Measurements from ENCODE around the gene CACNA1S.

CACNA1S gene

DNA sequence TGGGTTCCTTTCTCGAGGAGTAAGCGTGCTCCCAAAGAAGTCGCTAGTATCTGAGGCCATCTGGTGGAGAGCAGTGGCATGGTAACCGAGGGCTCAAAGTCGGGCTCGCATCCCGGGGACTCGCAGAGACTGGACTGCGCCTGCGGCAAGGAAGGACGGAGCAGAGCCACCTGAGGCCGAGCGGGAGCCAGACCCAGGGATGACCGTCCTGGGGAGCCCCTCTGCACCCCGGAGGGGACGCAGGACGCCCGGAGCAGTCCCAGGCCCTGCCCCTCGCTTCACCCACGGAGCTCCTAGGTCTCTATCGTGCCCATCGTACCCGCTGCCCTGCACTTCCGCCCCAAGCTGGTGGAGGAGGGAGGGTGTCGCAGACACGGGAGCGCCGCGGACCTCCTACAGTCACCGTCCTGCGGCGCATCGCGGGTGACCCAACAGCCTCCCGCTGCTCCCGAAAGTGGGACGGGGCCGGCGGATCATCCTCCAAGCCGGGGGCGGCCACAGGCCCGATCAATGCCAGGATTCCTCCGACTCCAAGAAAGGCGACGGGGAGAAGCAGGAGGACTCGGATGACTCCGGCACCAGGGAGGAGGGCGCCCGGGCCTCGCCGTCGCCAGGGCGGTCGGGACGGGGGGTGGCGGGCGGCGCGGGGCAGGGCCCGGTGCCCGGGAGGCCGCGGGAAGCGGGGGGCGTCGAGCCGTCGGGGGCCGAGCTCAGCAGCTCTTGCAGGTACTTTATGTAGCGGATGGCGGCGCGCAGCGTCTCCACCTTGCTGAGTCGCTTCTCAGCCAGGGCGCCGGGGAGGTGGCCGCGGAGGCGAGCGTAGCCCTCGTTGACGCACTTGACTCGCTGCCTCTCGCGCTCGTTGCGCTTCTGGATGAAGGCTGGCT is 2.3 kb upstream of the CACNA1S start:
- FAIRE-seq: peak; percentile 88

DNA sequence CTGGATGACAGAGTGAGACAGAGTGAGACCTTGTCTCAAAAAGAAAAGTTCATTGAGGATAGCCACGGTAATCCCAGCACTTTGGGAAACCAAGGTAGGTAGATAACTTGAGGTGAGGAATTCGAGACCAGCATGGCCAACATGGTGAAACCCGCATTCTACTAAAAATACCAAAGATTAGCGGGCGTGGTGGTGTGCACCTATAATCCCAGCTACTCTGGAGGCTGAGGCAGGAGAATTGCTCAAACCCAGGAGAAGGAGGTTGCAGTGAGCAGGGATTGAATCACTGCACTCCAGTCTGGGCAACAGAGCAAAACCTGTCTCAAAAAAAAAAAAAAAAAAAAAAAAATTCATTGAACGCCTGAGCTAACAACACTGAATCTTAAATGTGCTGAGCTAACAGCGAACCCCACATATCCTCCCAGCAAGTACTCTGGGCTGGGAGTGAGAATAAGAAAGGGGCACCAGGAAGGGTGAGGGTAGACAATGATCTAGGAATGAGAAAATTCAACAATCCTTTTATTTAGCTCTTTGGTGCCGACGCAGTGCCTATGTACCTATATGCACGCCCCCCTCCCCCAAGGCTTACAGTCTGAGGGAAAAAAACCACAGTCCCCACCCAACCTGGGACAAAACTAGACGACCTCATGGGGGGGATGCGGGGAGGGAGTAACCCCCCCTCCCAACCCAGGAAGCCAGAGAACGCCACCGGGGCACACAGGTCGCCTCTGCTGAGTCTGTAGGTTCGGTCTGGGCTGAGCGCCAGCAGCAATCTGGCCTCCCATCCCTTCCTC is 1.4 kb upstream of the CACNA1S start:
- no peak for FAIRE-seq

DNA sequence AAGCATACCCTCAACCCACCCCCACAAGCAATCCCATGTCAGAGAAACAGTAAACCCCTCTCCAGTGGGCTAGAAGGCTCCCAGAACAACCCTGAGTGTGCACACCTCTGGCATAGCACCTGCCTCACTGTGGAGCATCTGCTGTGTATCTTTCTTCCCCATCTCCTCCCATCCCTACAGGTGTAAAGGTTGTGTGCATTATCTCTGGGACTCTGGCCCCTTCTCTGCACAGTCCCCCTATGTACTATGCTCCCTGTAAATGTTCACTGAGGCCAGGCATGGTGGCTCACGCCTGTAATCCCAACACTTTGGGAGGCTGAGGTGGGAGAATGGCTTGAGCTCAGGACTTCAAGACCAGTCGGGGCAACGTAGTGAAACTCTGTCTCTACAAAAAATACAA is 700 bp upstream of the CACNA1S start:
- FAIRE-seq: no peak

DNA sequence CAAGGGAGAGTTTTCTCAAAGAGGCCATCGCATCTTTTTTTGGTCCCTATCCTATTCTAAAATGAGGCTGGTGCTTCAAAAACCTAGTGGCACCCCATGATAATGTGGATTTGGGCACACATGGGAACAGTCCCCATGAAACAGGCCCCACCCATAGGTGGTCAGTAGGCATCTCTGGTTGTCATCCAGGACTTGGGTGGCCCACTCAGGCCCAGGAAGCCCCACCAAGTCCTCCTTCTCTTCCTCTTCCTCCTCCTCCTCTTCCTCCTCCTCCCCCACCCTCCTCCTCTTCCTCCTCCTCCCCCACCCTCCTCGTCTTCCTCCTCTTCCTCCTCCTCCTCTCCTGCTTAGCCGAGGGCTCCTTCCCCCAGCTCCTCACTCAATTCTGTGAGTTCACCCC is 554 bp downstream of the CACNA1S start:
- FAIRE-seq: no peak

DNA sequence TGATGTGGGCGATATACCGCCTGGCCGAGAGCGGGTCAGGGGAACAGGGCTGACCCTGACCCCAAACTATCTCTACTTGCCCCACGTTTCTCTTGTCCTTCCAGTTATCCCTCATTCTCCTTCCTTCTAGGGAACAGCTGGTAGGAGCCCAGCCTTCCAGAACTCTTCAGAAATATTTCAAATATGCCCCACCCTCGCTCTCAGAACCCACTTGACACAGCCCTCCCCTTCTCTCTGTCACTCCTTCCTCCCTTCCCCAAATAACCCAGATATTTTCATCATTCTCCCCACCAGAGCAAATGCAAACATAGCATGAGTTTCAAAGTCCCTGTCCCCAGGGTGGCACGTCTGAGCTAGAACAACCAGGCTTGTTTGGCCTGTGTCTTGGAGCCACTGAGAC is 1.1 kb downstream of the CACNA1S start:
- no peak for FAIRE-seq

DNA sequence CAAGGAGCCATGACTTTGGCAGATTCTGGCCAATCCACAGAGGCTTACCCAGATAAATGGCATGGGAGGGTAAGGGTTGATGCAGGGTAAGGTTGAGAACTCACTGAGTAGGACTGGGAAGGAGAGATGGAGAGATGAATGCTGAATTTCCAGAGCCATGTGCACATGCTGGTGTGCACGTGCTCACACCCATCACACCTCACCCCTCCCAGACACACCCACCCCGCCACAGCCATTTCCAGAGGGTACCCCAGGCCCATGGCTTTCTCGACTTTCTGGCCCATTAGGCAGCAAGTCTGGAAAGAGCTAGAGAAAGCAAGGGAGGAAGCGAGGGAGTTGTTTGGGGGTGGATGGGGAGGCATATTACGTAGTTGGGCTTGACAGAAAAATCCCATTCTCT is 1.6 kb downstream of the CACNA1S start:
- FAIRE-seq: no peak

DNA sequence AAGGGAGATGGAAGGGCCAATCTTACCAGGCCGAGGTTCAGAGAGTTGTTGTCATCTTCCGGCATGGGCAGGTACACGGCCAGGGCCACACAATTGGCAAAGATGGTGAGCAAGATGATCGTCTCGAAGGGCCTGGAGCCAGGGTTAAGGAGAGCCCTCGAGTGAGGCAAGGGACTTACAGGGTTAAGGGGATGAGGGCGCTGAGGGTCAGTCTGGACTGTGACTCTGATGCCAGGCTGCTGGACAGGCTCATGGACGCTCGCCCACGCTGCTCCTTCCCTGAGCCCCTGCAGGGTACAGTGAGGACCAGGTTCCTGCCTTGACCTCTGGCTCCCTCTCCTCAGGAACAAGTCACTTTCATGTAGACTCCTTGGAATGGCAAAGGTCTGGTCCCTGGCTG is 2.1 kb downstream of the CACNA1S start:
- no peak for FAIRE-seq

DNA sequence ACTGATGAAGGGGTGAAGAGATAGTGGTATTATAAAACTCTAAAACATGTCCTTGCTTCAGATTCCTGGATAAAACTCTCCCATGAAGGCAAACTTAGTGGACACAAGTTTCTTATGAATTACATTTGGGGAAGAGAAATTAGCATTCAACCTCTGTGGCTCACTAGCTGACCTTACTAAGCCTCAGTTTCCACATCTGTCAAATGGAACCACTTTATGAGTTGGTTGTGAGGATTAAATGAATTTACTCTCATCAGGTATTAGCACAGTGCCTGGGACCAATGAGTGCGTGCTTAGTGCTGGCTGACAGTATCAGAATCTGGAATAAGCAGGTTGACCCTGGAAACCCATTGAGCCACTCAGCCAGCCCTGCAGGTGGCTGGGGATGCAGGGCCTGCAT is 2.6 kb downstream of the CACNA1S start:
- no peak for FAIRE-seq

DNA sequence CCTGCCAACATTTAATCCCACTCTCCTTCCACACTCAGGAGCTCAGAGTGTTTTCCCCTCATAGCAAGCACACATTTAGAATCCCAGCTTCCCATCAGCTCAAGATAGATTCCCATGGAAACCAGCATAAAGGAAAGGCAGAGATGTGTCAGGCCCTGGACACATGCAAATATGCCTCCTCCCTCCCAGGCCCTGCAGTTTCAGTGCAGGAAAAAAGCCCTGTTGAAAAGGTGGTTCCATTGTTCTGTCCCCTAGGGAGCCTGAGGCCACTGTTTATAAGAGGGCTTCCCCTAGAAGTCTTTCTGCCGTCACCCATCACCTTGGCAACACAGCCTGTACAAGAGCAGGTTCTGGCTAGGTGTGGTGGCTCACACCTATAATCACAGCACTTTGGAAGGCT is 3.6 kb downstream of the CACNA1S start:
- FAIRE-seq: no peak

DNA sequence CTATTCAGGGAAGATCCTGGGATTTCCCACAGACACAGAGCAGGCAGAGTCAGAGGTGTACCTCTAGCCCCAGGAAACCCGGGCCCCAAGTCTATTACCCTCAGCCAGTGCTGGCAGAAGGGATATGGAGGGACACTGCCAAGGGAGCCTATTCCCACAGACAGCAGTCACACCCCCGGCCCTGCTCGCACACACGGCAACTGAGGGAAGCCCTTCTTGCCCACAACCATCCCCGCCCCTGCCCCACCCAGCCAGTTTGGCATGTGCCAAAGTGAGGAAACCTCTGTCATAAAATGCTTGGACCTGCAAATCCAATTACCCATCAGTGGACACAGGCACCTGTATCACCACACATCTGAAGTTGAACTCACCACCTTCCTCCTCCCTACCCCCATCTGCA is 6.5 kb downstream of the CACNA1S start:
- no peak for FAIRE-seq

DNA sequence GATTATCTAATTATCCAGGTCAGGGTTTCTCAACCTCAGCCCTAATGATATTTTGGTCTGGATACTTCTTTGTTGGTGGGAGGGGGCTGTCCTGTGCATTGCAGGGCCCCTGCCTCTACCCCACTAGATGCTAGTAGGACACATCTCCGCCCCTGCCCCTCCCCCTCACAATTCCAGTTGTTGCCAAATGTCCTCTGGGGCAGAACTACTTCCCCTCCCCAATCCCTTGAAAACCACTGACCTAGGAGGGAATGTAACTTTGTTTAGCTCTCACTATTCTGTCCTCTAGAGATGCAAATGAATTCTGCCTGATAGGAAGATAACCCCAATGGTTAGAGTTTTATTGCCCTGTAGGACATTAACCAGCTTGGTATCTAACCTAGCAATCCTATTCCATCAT is 8.1 kb downstream of the CACNA1S start:
- no peak for FAIRE-seq

DNA sequence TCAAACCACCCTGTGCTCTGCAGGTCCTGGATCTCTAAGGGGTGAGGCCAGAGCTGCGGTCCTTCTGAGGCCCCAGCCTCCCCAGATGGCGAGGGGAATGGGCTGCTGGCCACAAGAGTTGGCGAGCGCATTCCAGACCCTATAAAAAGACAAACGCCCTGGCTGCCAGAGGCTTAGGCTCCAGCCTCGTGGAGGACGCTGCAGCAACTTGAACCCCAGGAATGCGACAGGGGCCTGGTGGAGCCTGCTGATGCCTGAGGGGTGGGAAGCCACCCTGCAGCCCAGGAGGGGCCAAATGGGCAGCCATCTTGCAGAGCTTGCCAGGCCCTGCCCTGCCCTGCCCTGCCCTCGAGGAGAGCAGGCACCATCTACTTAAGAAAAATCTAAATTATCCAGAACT is 8.6 kb downstream of the CACNA1S start:
- no peak for FAIRE-seq

DNA sequence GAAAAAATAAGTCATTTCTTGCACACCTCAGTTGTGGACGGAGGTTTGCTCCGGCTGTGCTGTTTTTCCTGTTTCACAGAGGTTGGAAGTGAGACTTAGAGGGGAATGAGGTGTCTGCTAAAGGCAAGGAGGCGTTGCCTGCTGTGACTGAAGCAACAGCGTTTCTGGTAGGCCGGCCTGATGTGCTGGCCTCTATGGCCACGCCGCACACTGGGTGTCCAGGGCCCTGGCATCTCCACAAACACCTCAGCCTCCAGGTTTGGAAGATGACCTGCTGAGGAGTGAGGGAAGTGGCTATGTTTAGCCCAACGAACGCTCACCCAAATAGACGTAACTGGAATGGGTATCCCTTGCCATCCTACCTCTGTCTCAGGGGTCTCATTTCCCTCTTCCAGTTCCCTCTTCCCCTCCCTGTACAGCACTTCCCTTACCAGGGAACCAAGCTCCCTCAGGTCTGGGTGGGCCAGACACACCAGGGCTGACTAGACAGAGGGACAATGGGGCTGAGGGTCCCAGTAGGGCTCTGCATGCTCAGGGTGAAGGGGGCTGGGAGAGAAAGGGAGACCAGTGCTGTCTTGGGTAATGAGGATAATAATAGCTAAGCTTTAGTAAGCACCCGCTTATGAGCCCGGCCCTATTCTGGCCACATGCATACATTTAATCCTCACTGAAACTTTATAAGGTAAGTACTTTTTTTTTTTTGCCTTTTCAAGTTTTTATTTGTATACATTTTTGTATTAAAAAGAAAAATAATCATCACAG is 11.9 kb downstream of the CACNA1S start:
- FAIRE-seq: no peak

DNA sequence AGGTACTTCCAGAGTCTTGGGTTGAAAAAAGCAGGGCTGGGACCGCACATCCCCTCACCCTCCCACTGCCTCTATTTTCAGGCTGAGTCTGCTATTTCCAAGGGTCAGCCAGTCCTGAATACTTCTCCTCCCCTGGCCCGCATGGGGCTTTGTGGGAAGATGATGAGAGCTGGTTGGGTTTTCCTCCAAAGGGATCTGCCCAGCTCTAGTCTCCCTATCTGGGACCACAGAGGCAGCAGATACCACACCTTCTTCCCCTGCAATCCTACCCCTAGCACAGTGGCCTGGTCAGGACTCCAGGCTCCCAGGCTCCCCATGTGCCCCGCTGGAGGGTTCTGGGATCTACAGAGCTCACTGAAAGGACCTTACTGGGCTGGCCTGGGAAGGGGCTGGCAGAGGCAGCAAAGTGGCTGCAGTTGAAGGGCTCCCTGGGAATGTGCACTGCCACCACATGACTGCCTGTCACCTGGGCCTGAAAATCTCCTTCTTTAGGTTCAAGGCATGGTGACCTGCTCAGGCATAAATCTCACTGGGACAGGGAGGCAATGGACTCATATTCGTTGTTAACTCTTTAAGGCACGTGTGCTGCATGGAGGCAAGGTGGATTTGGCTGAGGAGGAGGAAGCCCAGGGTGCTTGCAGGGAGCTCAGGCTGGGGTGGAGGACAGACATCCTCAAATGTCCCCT is 13.1 kb downstream of the CACNA1S start:
- FAIRE-seq: no peak

DNA sequence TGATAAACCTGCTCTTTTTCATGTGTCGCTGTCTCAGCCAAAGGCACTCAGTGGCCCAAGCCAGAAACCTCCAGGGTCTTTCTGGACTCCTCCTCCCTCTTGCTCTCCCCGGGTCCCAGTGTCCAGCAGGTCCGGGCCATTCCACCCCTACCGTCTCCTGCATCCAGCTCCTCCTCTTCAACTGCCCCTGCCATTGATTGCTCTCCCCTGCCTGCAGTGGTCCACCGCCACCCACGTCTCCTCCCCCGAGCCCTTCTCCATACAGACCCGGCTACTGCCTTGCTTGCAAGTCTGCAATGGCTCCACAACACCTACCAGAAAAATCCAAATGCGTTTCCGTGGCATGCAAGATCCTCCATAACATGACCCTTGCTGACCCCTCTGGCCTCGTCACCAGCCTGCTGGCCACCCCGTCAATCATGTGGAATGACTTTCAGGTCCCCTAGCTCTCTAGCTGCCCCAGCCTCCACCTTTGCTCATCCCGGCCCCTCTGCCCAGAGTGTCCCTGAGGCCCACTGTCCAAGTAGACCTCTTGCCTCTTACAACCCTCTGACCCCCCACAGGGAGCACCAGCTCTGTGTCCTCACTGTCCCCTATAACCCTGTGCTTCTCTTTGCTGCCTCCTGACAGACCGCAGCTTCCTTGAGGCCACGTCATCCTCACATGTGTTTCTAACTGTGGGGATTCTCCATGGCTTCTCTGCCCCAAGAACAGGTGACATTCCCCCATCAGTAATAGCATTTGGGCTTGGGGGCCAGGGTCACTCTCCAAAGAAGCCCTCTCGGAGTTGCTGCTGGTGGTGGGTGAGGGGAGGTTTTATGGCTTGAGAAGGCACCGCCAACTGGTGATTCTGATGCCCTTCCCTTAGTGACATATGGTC is 15.0 kb downstream of the CACNA1S start:
- no peak for FAIRE-seq

DNA sequence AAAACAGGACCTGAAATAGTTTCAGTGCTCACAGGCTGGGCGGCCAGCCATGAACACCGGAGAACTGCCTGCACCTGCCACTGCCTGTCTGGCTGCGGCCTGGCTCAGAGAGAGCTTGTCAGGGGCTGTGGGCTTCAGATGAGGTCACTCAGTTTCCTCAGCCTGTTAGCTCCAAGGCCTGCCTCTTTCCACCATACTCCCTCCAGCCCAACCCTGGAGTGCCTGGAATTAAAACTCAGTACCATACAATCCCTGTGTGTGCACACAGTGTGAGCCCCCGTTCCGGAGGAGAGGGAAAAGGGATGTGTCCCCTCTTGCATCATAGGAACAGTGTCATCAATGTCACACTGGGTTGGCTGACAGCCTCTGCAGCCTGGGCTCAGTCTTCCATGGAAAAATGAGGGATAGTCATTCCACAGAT is 16.2 kb downstream of the CACNA1S start:
- no peak for FAIRE-seq

DNA sequence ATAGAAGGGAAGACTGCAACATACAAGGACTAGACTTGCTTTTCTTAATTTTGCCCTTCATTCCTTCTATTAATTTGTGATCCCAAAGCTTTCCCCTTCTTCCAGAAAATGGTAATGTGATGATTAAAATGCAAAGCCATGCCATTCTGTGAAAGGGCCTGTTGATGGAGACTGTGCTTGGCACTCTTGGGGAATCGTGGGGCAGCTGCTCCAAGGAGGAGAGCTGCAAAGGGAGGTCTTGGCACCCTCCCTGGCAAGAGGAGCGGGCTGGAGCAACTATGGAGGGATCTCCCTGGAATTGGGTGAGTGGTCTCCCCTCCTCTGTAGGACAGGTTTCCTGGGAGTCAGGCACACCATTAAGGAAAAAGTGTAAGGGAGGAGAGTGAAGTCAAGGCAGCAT is 16.6 kb downstream of the CACNA1S start:
- no peak for FAIRE-seq

DNA sequence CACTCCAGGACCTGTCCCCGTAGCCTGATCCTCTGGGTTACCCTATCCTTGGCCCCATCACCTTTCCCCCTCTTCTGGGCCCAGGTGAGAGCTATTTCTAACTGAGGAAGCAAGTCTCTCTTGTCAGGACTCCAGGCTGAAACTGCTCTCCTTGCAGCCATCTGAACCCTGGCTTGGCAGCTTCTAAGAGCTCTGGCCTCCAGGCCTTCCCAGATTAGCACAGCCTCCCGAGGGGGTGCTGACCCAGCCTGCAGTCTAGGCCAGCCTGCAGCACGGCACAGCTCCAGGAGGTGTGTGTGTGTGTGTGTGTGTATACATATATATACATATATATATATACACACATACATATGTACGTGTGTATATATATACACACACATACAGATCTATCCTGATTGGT is 17.4 kb downstream of the CACNA1S start:
- FAIRE-seq: no peak

DNA sequence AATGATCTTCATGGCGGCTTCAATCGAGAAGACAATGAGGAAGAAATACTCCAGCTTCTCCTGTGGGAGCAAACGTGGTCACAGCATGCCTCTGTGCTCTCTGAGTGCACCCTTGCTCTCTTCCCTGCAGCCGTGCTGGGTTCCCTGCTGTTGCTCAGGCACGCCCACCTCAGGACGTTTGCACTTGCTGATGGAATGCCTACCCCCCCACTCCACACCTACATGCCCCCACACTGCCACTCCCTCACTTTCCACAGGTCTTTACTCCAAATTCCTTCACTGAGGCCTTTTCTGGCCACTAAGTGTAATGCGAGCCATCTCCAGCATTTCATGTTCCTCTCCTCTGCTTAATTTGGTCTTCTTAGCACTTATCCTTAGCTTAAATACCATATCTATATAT is 18.3 kb downstream of the CACNA1S start:
- FAIRE-seq: no peak

DNA sequence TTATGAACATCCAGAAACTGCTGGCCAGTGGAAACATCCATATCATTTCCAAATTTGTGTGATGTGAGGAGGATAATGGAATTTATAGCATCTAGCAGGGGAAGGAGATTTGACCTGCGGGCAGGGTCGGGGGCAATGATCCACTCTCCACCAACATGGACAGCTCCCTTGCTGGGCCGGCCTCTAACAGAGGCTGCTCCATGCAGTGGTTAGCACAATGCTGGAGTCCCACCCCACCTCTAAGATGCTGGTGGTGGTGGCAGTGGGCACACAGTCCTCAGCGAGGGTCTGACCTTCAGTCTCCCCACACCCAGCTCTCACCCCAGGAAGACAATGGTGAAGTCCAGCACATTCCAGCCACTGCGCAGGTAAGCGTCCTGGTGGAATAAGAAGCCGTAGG is 18.7 kb downstream of the CACNA1S start:
- FAIRE-seq: no peak

DNA sequence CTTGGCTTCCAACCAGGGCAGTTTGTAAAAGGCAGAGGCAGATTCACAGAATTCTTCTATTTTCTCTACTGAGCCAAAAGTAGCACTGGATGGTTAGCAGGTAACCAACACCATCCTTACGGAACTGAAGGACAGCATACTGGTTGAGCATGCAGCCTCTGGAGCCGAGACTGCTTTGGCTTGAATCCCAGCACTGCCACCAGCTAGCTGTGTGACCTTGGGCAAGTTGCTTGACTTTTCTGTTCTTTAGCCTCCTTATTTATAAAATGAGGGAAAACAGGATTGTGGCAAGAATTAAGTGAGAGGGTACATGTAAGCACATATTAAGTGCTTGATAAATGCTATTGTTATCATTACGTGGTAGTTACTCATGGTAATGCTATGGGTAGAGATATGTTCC is 19.5 kb downstream of the CACNA1S start:
- no peak for FAIRE-seq

DNA sequence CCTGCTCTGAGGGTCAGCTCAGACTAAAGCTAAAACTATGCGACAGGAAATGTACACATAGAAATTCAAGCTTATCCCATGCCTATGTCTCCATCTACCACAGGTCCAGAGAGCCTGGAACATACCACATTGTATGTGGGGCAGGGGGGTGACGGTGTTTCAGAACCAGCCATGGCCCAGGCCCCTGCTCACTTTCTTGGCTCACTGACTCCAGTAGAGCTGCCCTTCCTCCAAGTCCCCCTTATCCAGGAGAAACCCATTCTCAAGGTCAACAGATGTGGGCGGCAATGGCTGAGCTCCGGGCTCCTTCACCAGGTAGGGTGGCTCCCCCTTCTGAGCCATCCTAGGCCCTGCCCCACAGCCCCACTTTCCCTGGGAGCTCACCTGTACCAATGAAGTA is 21.0 kb downstream of the CACNA1S start:
- no peak for FAIRE-seq
